GM12873 (cell line): Measurements from ENCODE around the gene BEGAIN.

Experiments used
- TF ChIP-seq, protein P1 (sequence below): IDR thresholded peaks from 2 replicates; pipeline ENCODE4 v1.5.1; 2012; ENCODE audit warnings: low read depth, mild to moderate bottlenecking, moderate library complexity, low read length, control low read depth; ENCODE audit not compliant: insufficient read depth; ENCODE audit errors: missing control alignments

The BEGAIN gene

DNA sequence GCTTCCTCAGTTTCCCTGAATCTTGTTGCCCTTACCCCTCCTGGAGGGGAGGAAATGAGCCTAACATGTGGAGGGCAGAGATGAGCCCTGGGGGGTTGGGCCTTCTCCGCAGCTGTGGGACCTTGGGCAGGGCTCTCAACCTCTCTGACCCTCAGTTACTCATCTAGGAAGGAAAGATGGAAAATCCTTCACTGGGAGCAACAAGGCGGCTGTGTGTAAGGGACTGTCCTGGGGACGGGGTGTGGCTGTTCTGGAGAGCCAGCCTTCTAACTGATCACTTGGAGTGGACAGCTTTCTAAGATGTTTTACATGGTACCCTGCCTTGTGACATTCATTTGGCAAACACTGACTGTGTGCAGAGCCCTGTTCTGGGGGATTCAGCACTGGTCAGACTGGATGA lies 14.7 kb downstream of the BEGAIN start:
- TF ChIP-seq, protein P1, sequence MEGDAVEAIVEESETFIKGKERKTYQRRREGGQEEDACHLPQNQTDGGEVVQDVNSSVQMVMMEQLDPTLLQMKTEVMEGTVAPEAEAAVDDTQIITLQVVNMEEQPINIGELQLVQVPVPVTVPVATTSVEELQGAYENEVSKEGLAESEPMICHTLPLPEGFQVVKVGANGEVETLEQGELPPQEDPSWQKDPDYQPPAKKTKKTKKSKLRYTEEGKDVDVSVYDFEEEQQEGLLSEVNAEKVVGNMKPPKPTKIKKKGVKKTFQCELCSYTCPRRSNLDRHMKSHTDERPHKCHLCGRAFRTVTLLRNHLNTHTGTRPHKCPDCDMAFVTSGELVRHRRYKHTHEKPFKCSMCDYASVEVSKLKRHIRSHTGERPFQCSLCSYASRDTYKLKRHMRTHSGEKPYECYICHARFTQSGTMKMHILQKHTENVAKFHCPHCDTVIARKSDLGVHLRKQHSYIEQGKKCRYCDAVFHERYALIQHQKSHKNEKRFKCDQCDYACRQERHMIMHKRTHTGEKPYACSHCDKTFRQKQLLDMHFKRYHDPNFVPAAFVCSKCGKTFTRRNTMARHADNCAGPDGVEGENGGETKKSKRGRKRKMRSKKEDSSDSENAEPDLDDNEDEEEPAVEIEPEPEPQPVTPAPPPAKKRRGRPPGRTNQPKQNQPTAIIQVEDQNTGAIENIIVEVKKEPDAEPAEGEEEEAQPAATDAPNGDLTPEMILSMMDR: no peak

DNA sequence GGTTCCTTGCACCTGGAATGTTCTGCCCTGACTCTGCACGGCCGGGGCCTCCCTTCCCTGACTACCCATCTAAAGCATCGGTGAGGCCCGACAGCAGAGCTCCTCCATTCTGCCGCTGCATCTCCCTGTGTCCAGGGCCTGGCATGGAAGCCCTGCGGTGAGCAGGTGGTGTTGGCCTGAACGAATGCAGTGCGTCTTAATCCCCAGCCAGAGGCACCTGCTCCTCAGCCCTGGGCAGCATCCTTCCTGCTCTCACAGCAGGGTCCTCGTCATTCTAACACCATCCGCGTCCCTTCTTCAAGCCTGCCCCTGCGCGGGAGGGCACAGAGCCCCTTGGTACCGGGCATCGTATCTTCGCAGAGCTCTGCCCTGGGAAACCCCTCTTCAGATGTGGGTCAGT lies 15.4 kb downstream of the BEGAIN start:
- TF ChIP-seq, protein P1: no peak

DNA sequence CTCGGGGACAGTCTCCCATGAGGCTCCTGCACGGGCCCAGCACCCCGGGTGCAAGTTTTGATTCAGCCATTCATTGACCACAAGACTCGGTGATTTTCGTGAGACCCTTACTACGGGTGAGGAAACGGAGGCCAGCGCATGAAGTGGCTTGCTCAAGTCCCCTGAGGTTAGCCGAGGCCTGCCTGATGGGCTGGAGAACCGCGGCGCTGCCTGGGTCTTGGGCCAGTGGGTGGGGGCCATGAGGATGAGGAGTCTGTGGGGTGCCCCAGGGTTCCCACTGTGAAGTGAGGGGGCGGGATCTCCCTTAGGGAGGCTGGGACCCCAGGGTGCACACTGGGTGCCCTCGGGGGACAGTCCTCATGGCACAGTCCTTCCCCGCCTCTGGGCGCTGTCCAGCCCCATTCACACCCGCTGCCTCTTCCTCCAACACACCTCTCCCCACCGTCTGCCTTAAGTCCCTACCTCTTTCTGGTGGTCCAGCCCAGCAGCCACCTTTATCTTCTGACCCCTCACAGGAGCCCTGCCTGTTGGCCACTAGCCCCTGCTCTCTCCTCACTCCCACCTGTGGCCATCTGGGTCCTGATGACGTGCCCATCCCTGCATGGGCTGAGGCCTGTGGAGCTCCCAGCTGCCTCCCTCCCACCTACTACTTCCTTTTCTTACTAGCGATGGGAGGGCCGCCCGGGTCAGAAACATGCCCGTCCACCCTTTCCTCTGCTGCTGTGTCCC lies 16.3 kb downstream of the BEGAIN start:
- TF ChIP-seq, protein P1: no peak

DNA sequence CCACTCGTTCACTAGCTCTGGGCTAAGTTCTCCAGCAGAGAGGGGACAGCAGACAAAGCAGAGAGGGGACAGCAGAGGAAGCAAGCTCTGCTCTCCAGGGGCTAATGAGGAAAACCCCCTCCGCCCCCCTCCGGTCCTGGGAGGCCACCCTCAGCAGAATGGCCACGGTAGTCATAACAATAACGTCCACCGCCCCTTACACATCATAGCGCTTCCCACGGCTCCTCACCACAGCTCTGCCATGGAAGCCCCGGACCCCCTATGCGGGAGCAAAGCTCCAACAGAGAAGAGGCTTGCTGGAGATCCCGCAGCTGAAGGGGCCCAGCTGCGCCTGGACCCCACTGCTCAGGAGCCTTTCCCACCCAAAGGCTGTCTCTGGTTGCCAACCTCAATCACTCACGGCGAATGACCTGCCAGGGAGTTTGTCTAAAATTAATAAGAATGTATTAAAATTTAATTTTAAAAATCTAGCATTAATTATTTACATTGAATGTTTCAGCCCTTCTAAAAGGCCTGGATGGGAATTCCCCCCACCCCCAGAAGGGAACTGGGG lies 17.4 kb downstream of the BEGAIN start:
- TF ChIP-seq, protein P1: no peak

DNA sequence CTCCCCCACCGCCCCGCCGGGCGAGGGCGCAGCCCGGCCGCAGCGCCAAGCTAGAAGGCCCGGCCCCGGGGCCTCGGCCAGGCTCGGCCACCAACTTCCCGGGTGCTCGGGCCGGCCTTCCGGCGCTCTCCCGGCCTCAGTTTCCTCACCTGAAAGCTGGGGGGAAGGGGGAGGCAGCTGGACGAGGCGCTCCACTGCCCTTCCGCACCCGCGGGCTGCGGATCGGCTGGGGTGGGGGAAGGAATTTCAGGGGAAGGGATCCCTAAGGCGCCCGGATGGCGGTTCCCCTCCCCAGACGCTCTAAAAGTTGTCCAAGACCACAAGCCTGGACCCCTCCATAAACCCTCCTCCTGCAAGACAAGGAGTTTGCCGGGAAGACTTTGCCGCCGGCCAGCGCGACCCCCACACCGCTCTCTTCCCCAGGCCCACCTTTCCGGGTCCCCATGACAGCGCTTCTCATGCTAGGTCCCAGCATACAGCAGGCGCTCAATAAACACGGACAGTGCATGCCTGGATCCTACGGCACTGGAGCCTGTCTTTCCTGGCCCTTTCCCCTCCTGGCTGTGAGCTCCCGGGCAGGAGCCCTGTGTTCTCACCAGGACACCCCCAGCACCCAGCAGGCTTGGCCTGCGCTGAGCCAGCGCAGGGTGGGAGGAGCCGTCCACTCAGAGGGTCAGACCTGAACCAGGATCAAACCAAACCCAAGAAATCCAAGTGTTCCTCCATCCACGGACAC lies 18.1 kb downstream of the BEGAIN start:
- TF ChIP-seq, protein P1: no peak

DNA sequence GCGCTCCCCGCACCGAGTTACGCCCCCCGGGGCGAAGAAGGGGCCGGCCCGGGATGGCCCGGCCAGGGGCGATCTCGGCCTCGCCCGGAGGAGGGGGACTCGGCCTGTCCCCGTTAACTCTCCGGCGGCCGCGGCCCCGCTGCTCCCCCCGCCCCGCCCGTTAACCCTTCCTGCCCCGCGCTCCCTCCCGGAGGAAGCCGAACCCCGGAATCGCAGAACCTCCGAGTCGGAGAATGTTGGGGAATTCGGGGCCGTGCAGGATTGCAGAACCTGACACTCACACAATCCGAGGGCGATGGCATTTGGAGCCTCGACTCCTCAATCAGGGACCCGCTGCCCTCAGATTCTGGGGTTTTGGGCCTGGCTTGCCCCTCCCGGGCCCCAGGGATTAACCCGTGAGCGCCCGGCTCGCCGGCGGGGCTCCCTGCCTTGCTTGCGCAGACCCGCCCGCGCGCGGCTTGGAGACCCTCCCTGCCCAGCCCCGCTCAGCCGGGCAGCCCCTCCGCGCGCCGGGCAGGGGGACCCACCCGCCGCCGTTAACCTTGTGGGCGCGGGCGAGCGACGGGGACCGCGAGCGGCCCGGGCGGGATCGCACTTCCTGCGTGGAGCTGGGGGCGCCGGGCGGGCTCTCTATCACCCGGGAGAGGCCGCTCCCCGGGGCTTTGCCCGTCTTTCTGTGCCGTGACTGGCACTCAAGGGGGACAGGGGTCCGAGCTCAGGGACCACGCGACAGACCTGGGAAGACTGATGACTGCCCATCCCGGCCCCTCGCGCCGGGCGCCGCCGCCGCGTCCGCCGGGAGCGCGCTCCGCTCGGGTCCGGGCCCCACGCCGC lies 18.8 kb downstream of the BEGAIN start:
- TF ChIP-seq, protein P1: no peak

DNA sequence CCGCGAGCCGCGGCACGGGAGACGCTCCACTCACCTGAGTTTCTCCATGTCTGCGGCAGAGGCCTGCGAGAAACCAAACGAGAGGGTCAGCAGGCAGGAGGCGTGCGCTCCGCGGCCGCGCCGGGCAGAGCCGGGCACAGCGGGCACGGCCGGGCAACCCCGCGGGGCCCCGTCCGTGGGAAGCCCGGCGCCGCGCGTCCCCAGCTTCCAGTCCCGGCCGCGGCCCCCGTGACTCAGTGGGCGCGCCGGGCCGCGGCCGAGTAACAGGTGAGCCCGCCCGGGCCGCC lies 19.4 kb downstream of the BEGAIN start:
- TF ChIP-seq, protein P1: no peak
